ENCODE data around the gene ILF3. TPM values are rescaled to one million over a fixed set of nuclear protein-coding genes. Genes with fewer than 3 reads are reported as not detected.

Gene ILF3
- total and polyA plus RNA-seq, 2 of the 13 experiments (the other 11 are each of a cell fraction or from before 2014, with no cell fraction given), result 120 to 173 TPM

GRCh38 chr19:10717356-10718204 is 63.4 kb downstream of the ILF3 start, which contains the start of gene DNM2 (continued):
- TF ChIP-seq ZNF34 (CRISPR knock-in tag; IDR thresholded peaks at IDR 0.05; ENCODE audit: borderline replicate concordance) (0 out of 2 replicates have a peak, but pooled peaks have one; percentile 72), KDM1A (CRISPR knock-in tag; IDR thresholded peaks at IDR 0.05) (no peak), NFYC (CRISPR knock-in tag; IDR thresholded peaks at IDR 0.05) (peak; percentile 98), TFDP1 (CRISPR knock-in tag; IDR thresholded peaks at IDR 0.05; ENCODE audit: borderline replicate concordance) (peak; percentile 24; the same call in 1 of the 2 replicates), YEATS2 (CRISPR knock-in tag; IDR thresholded peaks at IDR 0.05; ENCODE audit: borderline replicate concordance) (peak; percentile 83; the same call in 1 of the 2 replicates), CEBPB (IDR thresholded peaks at IDR 0.05; ENCODE audit: borderline replicate concordance, low read depth, low read length) (peak; percentile 98), SMC3 (IDR thresholded peaks at IDR 0.05; ENCODE audit: low read length) (peak; percentile 94), FOXO4 (CRISPR knock-in tag; conservative IDR thresholded peaks at IDR 0.05) (no peak), NR2C2 (CRISPR knock-in tag; IDR thresholded peaks at IDR 0.05; ENCODE audit: borderline replicate concordance) (peak; percentile 91), EP300 (IDR thresholded peaks at IDR 0.05; ENCODE audit: low read depth in 2 of 2, low read length in 2 of 2) (peak in 1 of 2 experiments; percentile 26; a peak in 1 of 4 replicates), EP300 (CRISPR knock-in tag; IDR thresholded peaks at IDR 0.05; ENCODE audit: borderline replicate concordance) (no peak), KDM3A (CRISPR knock-in tag; IDR thresholded peaks at IDR 0.05; ENCODE audit: low read depth) (peak; percentile 56; the same call in 1 of the 2 replicates), GABPA (IDR thresholded peaks at IDR 0.05; ENCODE audit: low read depth, low read length) (peak; percentile 75), GABPA (CRISPR knock-in tag; IDR thresholded peaks at IDR 0.05; ENCODE audit: low read depth) (peak; percentile 87), ZKSCAN5 (CRISPR knock-in tag; IDR thresholded peaks at IDR 0.05) (no peak), USF2 (IDR thresholded peaks at IDR 0.05; ENCODE audit: low read depth, low read length) (0 out of 2 replicates have a peak, but pooled peaks have one; percentile 29), USF2 (CRISPR knock-in tag; IDR thresholded peaks at IDR 0.05; ENCODE audit: borderline replicate concordance) (peak; percentile 66; the same call in 1 of the 2 replicates), SAP130 (CRISPR knock-in tag; IDR thresholded peaks at IDR 0.05; ENCODE audit: low read depth) (peak; percentile 73), HOXD1 (CRISPR knock-in tag; IDR thresholded peaks at IDR 0.05) (peak; percentile 36; the same call in 1 of the 2 replicates), ZNF577 (CRISPR knock-in tag; IDR thresholded peaks at IDR 0.05; ENCODE audit: borderline replicate concordance, low read depth) (no peak)
- TF ChIP-seq, protein P1, sequence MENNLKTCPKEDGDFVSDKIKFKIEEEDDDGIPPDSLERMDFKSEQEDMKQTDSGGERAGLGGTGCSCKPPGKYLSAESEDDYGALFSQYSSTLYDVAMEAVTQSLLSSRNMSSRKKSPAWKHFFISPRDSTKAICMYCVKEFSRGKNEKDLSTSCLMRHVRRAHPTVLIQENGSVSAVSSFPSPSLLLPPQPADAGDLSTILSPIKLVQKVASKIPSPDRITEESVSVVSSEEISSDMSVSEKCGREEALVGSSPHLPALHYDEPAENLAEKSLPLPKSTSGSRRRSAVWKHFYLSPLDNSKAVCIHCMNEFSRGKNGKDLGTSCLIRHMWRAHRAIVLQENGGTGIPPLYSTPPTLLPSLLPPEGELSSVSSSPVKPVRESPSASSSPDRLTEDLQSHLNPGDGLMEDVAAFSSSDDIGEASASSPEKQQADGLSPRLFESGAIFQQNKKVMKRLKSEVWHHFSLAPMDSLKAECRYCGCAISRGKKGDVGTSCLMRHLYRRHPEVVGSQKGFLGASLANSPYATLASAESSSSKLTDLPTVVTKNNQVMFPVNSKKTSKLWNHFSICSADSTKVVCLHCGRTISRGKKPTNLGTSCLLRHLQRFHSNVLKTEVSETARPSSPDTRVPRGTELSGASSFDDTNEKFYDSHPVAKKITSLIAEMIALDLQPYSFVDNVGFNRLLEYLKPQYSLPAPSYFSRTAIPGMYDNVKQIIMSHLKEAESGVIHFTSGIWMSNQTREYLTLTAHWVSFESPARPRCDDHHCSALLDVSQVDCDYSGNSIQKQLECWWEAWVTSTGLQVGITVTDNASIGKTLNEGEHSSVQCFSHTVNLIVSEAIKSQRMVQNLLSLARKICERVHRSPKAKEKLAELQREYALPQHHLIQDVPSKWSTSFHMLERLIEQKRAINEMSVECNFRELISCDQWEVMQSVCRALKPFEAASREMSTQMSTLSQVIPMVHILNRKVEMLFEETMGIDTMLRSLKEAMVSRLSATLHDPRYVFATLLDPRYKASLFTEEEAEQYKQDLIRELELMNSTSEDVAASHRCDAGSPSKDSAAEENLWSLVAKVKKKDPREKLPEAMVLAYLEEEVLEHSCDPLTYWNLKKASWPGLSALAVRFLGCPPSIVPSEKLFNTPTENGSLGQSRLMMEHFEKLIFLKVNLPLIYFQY (CRISPR knock-in tag; IDR thresholded peaks at IDR 0.05; ENCODE audit: borderline replicate concordance), result peak; percentile 72; the same call in 1 of the 2 replicates

All from HepG2 (cell line).